GM12878 (cell line): ENCODE measurements around the gene ZSWIM5.

Experiments used
- ATF3 ChIP-seq: IDR thresholded peaks from 2 replicates; pipeline ENCODE4 v1.6.1; 2011; ENCODE audit warnings: low read depth, mild to moderate bottlenecking, low read length, moderate library complexity, borderline replicate concordance; ENCODE audit errors: extremely low read depth
- CTCF ChIP-seq, 3 experiments: IDR thresholded peaks in 2 of 3; conservative IDR thresholded peaks in 1 of 3; 2 replicates each; pipeline ENCODE4 v1.5.1; 2011; ENCODE audit warnings: low read depth in 3 of 3, low read length in 3 of 3, mild to moderate bottlenecking in 3 of 3, control low read depth in 2 of 3, moderate library complexity in 2 of 3, inconsistent platforms in 1 of 3, mixed read lengths in 1 of 3; ENCODE audit not compliant: control insufficient read depth in 2 of 3, insufficient read depth in 1 of 3; ENCODE audit errors: extremely low read depth in 1 of 3
- GABPA ChIP-seq: IDR thresholded peaks from 2 replicates; pipeline ENCODE4 v1.6.1; 2014; ENCODE audit warnings: antibody characterized with exemption, low read depth, mild to moderate bottlenecking, inconsistent platforms
- MYC ChIP-seq: IDR thresholded peaks from 2 replicates; pipeline ENCODE4 v1.6.1; 2011; ENCODE audit warnings: mild to moderate bottlenecking, low read length, moderate library complexity, inconsistent platforms; ENCODE audit not compliant: insufficient read depth, insufficient replicate concordance, insufficient read length, severe bottlenecking
- POLR2A ChIP-seq: IDR thresholded peaks from 2 replicates; pipeline ENCODE4 v1.6.1; 2011; ENCODE audit warnings: low read depth, mild to moderate bottlenecking, low read length
- SMAD1 ChIP-seq: fragments of 450-650 bp; IDR thresholded peaks from 2 replicates; pipeline ENCODE4 v1.6.1; 2018; ENCODE audit warnings: mild to moderate bottlenecking, low read depth; ENCODE audit not compliant: partially characterized antibody
- SMC3 ChIP-seq: IDR thresholded peaks from 2 replicates; pipeline ENCODE4 v1.6.1; 2011; ENCODE audit warnings: low read length, improper control_type of control experiment, borderline replicate concordance
- ZBTB11 ChIP-seq: fragments of 450-650 bp; formaldehyde crosslinking; IDR thresholded peaks from 2 replicates; pipeline ENCODE4 v1.5.0; 2022; ENCODE audit warnings: mild to moderate bottlenecking, missing genetic modification characterization
- ZZZ3 ChIP-seq: IDR thresholded peaks from 2 replicates; pipeline ENCODE4 v1.6.1; 2011; ENCODE audit warnings: low read depth; ENCODE audit not compliant: control insufficient read depth, insufficient read length

GRCh38 chr1:45196863-45197262 lies 9.5 kb downstream of the ZSWIM5 start:
- no peak for TF ChIP-seq ZBTB11 (CRISPR knock-in tag)
- TF ChIP-seq ZZZ3 = no peak
- TF ChIP-seq CTCF (IDR thresholded peaks at IDR 0.05 in 2 of 3, conservative IDR thresholded peaks at IDR 0.05 in 1 of 3; ENCODE audit: control insufficient read depth in 2 of 3, extremely low read depth in 1 of 3, insufficient read depth in 1 of 3, low read depth in 3 of 3, low read length in 3 of 3) = no peak
- no peak for TF ChIP-seq SMAD1
- TF ChIP-seq POLR2A = no peak
- TF ChIP-seq MYC = no peak
- TF ChIP-seq ATF3 = no peak
- no peak for TF ChIP-seq SMC3
- TF ChIP-seq GABPA = no peak
